ENCODE results near the gene KRTAP4-4. TPM values are rescaled to one million over a fixed set of nuclear protein-coding genes. Genes with fewer than 3 reads are reported as not detected.
"Not testable (repeated sequence)": the region's sequence is repeated elsewhere in the genome, so short reads cannot be mapped to it uniquely, and the experiment has no call there.

The KRTAP4-4 gene
- total and polyA plus RNA-seq, 7 donors, result not detected

GRCh38 chr17:41131979-41132378 lies 28.6 kb downstream of the KRTAP4-4 start:
- Histone ChIP-seq H3K4me1 (no peaks in the 10 kb centered on the region), H3K27me3 (no peaks in the 10 kb centered on the region), H3K36me3 (no peaks in the 10 kb centered on the region), H3K27ac (no peak overlapping the region), H3K9me3 (no peaks in the 10 kb centered on the region), H3K4me3 (no peak overlapping the region)
- TF ChIP-seq POLR2AphosphoS5 (IDR thresholded peaks at IDR 0.05) (no peak), POLR2A (IDR thresholded peaks at IDR 0.05) (no peak), CTCF (IDR thresholded peaks at IDR 0.05) (no peak)
- intact Hi-C loops (cut with DNase I), result no loop called here
- 68 to 77% methylated on average over 3 of the region's 3 CpGs for WGBS, 2 donors
- no peak for DNase-seq

GRCh38 chr17:41127371-41127770 lies 33.2 kb downstream of the KRTAP4-4 start:
- Histone ChIP-seq H3K4me3 (no peak overlapping the region), H3K4me1 (no peaks in the 10 kb centered on the region), H3K27ac (no peak overlapping the region), H3K9me3 (no peaks in the 10 kb centered on the region), H3K36me3 (no peaks in the 10 kb centered on the region), H3K27me3 (peaks cover 0 to 1% (median 0%) of the 10 kb centered on the region in 3 donors)
- DNase-seq, result no peak
- no peak for TF ChIP-seq POLR2AphosphoS5 (IDR thresholded peaks at IDR 0.05)
- no peak for TF ChIP-seq EP300 (IDR thresholded peaks at IDR 0.05)
- no peak for TF ChIP-seq POLR2A (IDR thresholded peaks at IDR 0.05)
- TF ChIP-seq CTCF (IDR thresholded peaks at IDR 0.05), result no peak
- intact Hi-C loops (cut with DNase I), result no loop called here
- WGBS, 2 donors, result 42 to 83% methylated on average over 1 of the region's 1 CpG

GRCh38 chr17:41126412-41126811 lies 34.1 kb downstream of the KRTAP4-4 start:
- no peaks in the 10 kb centered on the region for H3K4me1 ChIP-seq
- WGBS, 2 donors, result 83 to 91% methylated on average over 3 of the region's 3 CpGs
- intact Hi-C loops (cut with DNase I), result no loop called here
- DNase-seq, result no peak
- H3K4me3 ChIP-seq, result no peak overlapping the region
- TF ChIP-seq CTCF (IDR thresholded peaks at IDR 0.05), result no peak
- TF ChIP-seq POLR2A (IDR thresholded peaks at IDR 0.05), result no peak
- no peak for TF ChIP-seq EP300 (IDR thresholded peaks at IDR 0.05)
- TF ChIP-seq POLR2AphosphoS5 (IDR thresholded peaks at IDR 0.05), result no peak
- no peaks in the 10 kb centered on the region for H3K9me3 ChIP-seq
- H3K36me3 ChIP-seq, result no peaks in the 10 kb centered on the region
- H3K27me3 ChIP-seq, result peaks cover 0 to 4% (median 0%) of the 10 kb centered on the region in 3 donors
- no peak overlapping the region for H3K27ac ChIP-seq

- intact Hi-C loops (cut with DNase I), result no loop called here
- 96% methylated on average over 2 of the region's 2 CpGs for WGBS, 2 donors
- H3K9me3 ChIP-seq, result no peaks in the 10 kb centered on the region
- no peaks in the 10 kb centered on the region for H3K36me3 ChIP-seq
- TF ChIP-seq CTCF (IDR thresholded peaks at IDR 0.05) (no peak), POLR2A (IDR thresholded peaks at IDR 0.05) (no peak)
- H3K27ac ChIP-seq, result no peak overlapping the region
- H3K27me3 ChIP-seq, result peaks cover 0 to 8% (median 0%) of the 10 kb centered on the region in 3 donors
- no peaks in the 10 kb centered on the region for H3K4me1 ChIP-seq
- DNase-seq, result no peak
- H3K4me3 ChIP-seq, result no peak overlapping the region
These were observed 35.5 kb downstream of the KRTAP4-4 start for GRCh38 chr17:41125064-41125463.

- WGBS, 2 donors, result 72 to 82% methylated on average over 3 of the region's 3 CpGs
- intact Hi-C loops (cut with DNase I); H3K27ac ChIP-seq; H3K4me1 ChIP-seq; H3K4me3 ChIP-seq; H3K27me3 ChIP-seq; DNase-seq; H3K9me3 ChIP-seq; H3K36me3 ChIP-seq: not testable (repeated sequence)
These were observed 36.6 kb downstream of the KRTAP4-4 start, which contains the start of gene KRTAP4-12 for GRCh38 chr17:41123991-41124371. Gene KRTAP4-12, minus strand, starts transcription at chr17:41124182. Its CDS starts 60 bp downstream, at chr17:41124122.

GRCh38 chr17:41123292-41123990 lies 37.1 kb downstream of the KRTAP4-4 start:
- H3K27me3 ChIP-seq; DNase-seq; H3K4me3 ChIP-seq; H3K9me3 ChIP-seq; H3K36me3 ChIP-seq; H3K4me1 ChIP-seq; H3K27ac ChIP-seq; intact Hi-C loops (cut with DNase I): not testable (repeated sequence)
- WGBS, 2 donors, result 76 to 77% methylated on average over 12 of the region's 12 CpGs
